ENCODE results near the gene PAXX.

DNA sequence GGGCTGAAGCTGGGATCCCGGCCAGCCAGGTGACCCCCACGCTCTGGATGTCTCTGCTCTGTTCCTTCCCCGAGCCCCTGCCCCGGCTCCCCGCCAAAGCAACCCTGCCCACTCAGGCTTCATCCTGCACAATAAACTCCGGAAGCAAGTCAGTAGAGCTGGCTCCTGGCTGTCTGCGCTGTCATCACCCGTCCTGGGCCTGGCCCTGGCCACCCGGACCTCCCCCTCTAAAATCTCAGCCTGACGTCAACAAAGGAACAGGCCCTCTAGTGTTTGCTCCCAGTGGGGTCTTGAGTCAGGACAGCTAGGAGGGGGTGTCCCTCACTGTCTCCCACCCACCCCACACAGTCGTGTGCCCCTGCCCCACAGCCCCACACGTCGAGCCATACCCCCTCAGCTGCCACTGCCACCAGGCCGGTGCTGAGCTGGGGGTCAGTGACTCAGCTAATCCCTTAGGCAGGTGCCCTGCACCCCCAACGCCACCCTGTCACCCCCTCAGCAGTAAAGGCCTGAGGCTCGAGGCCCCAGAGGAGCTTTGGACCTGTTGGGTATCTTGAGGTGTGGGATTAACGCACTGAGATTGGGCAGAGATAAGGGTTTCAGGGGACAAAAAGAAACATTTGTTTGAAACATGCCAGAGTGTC is 10.5 kb upstream of the PAXX start:
- TF ChIP-seq, protein P1, sequence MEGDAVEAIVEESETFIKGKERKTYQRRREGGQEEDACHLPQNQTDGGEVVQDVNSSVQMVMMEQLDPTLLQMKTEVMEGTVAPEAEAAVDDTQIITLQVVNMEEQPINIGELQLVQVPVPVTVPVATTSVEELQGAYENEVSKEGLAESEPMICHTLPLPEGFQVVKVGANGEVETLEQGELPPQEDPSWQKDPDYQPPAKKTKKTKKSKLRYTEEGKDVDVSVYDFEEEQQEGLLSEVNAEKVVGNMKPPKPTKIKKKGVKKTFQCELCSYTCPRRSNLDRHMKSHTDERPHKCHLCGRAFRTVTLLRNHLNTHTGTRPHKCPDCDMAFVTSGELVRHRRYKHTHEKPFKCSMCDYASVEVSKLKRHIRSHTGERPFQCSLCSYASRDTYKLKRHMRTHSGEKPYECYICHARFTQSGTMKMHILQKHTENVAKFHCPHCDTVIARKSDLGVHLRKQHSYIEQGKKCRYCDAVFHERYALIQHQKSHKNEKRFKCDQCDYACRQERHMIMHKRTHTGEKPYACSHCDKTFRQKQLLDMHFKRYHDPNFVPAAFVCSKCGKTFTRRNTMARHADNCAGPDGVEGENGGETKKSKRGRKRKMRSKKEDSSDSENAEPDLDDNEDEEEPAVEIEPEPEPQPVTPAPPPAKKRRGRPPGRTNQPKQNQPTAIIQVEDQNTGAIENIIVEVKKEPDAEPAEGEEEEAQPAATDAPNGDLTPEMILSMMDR (IDR thresholded peaks at IDR 0.05): no peak
- TF ChIP-seq E2F5 (CRISPR knock-in tag; IDR thresholded peaks at IDR 0.05) (no peak), ATF3 (CRISPR knock-in tag; conservative IDR thresholded peaks at IDR 0.05) (no peak), MLX (CRISPR knock-in tag; IDR thresholded peaks at IDR 0.05) (no peak), ZBTB21 (CRISPR knock-in tag; IDR thresholded peaks at IDR 0.05; ENCODE audit: borderline replicate concordance) (no peak)

Data from WTC11 (cell line).